ENCODE measurements around the gene ARHGEF39.
"Not testable (repeated sequence)": the region's sequence is repeated elsewhere in the genome, so short reads cannot be mapped to it uniquely, and the experiment has no call there.

The ARHGEF39 gene

DNA sequence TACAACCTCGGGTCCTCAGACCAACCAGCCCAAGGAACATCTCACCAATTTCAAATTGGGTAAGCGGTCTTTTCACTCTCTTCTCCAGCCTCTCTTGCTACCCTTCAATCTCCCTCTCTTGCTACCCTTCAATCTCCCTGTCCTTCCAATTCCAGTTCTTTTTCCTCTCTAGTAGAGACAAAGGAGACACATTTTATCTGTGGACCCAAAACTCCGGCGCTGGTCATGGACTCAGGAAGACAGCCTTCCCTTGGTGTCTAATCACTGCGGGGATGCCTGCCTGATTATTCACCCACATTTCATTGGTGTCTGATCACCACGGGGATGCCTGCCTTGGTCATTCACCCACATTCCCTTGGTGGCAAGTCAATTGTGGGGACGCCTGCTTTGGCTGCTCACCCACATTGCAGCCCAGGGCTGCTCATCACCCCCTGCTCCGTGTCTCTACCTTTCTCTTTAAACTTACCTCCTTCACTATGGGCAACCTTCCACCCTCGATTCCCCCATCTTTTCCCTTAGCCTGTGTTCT is 27.5 kb downstream of the ARHGEF39 start:
- not testable (repeated sequence) for H2BK5ac ChIP-seq (ENCODE audit: low read length); H3K56ac ChIP-seq (ENCODE audit: low read length); H3K4me2 ChIP-seq (ENCODE audit: low read length); H3K27ac ChIP-seq (ENCODE audit: low read depth, low read length); H3K18ac ChIP-seq (ENCODE audit: low read length); DNase-seq; H3K9ac ChIP-seq (ENCODE audit: low read length); H2BK15ac ChIP-seq (replicated peaks; ENCODE audit: low read depth); H4K5ac ChIP-seq (ENCODE audit: low read length); H3K36me3 ChIP-seq (ENCODE audit: control insufficient read depth, insufficient read depth, low read length); H3K4me3 ChIP-seq (ENCODE audit: low read length); H3K27me3 ChIP-seq (ENCODE audit: insufficient read depth, low read length, poor library complexity); H2AK5ac ChIP-seq (ENCODE audit: low read length); H3K79me2 ChIP-seq (ENCODE audit: control insufficient read depth, insufficient read depth, low read length); H3K23ac ChIP-seq (ENCODE audit: low read length); H3K4ac ChIP-seq (ENCODE audit: low read depth, low read length); H2BK120ac ChIP-seq (ENCODE audit: low read depth, low read length); H3K79me1 ChIP-seq (ENCODE audit: low read length); H3K4me1 ChIP-seq (ENCODE audit: control insufficient read depth, low read depth, low read length); H4K8ac ChIP-seq (ENCODE audit: low read depth, low read length)
- no CpG with 5 or more reads among the region's 9 CpGs for WGBS (ENCODE audit: extremely low coverage, insufficient coverage, low lambda C conversion rate)

GRCh38 chr9:35636877-35637246 is 28.1 kb downstream of the ARHGEF39 start:
- H3K4me3 ChIP-seq (ENCODE audit: low read length); H4K8ac ChIP-seq (ENCODE audit: low read depth, low read length); H3K27me3 ChIP-seq (ENCODE audit: insufficient read depth, low read length, poor library complexity); H3K23ac ChIP-seq (ENCODE audit: low read length); H3K79me2 ChIP-seq (ENCODE audit: control insufficient read depth, insufficient read depth, low read length); H3K4me1 ChIP-seq (ENCODE audit: control insufficient read depth, low read depth, low read length); H3K18ac ChIP-seq (ENCODE audit: low read length); H3K79me1 ChIP-seq (ENCODE audit: low read length); DNase-seq; H3K4ac ChIP-seq (ENCODE audit: low read depth, low read length); H2BK120ac ChIP-seq (ENCODE audit: low read depth, low read length); H3K4me2 ChIP-seq (ENCODE audit: low read length); H2BK15ac ChIP-seq (replicated peaks; ENCODE audit: low read depth); H3K9ac ChIP-seq (ENCODE audit: low read length); H2AK5ac ChIP-seq (ENCODE audit: low read length); H3K56ac ChIP-seq (ENCODE audit: low read length); H4K5ac ChIP-seq (ENCODE audit: low read length); H3K36me3 ChIP-seq (ENCODE audit: control insufficient read depth, insufficient read depth, low read length); H2BK5ac ChIP-seq (ENCODE audit: low read length); H3K27ac ChIP-seq (ENCODE audit: low read depth, low read length): not testable (repeated sequence)
- 100% methylated on average over 2 of the region's 6 CpGs for WGBS (ENCODE audit: extremely low coverage, insufficient coverage, low lambda C conversion rate)

DNA sequence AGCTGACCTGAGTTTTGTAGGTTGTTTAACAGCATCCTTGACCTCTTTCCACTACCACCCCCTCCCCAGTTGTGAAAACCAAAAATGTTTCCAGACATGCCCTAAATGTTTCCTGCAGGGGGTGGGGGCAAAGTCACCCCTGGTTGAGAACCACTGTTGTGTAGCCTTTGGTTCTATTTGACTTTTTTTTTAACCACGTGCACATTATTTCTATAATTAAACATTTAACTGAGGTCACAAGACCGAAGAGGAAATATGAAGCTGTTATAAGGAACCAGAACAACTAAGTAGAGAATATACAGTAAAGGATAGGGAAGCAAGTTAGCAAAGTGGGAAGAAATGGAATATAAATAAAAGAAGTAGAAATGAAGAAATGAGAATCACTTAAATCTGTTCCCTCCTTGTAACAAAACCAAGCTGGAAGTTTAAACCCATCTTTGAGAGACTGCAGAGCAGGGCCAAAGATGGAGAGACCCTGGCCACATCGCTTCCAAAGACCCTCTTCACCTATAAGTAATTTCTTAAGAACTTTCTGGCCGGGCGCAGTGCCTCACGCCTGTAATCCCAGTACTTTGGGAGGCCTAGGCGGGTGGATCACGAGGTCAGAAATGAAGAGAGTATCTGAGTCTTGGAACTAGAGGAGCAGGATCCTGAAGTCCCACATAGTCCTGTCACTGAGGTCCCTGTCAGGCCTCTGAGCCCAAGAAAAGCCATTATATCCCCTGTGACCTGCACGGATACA is 28.7 kb downstream of the ARHGEF39 start:
- H3K79me1 ChIP-seq (ENCODE audit: low read length), result no peaks in the 10 kb centered on the region

DNA sequence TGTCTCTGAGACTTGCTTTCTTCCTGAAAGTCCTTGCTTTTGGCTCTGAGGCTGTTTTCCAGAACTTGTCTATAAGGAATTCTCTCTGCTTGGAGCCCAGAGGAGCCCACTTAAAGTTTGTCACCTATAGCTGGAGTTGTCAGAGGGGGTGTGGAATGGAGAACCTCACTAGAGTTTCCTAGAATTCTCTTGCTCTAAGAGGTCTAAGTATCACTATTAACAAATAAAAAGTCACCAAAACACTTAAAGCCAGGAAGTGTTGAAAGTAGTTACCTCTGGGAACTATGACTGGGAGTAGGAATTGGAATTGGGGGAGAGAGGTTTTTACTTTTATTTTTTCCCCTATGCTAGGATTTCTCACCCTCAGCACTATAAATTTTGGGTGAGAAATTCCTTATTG is 29.3 kb downstream of the ARHGEF39 start:
- Histone ChIP-seq H4K5ac (ENCODE audit: low read length) (no peak overlapping the region), H3K36me3 (ENCODE audit: control insufficient read depth, insufficient read depth, low read length) (no peaks in the 10 kb centered on the region), H2BK5ac (ENCODE audit: low read length) (no peak overlapping the region), H4K8ac (ENCODE audit: low read depth, low read length) (no peak overlapping the region), H3K4me1 (ENCODE audit: control insufficient read depth, low read depth, low read length) (no peaks in the 10 kb centered on the region), H2BK15ac (replicated peaks; ENCODE audit: low read depth) (no peak overlapping the region), H3K9ac (ENCODE audit: low read length) (no peak overlapping the region), H3K27me3 (ENCODE audit: insufficient read depth, low read length, poor library complexity) (no peaks in the 10 kb centered on the region), H3K23ac (ENCODE audit: low read length) (no peak overlapping the region), H2BK120ac (ENCODE audit: low read depth, low read length) (no peak overlapping the region), H2AK5ac (ENCODE audit: low read length) (no peak overlapping the region), H3K18ac (ENCODE audit: low read length) (no peak overlapping the region), H3K4me3 (ENCODE audit: low read length) (no peak overlapping the region), H3K79me1 (ENCODE audit: low read length) (no peaks in the 10 kb centered on the region), H3K4ac (ENCODE audit: low read depth, low read length) (no peak overlapping the region), H3K79me2 (ENCODE audit: control insufficient read depth, insufficient read depth, low read length) (no peaks in the 10 kb centered on the region), H3K56ac (ENCODE audit: low read length) (no peak overlapping the region), H3K4me2 (ENCODE audit: low read length) (no peak overlapping the region), H3K27ac (ENCODE audit: low read depth, low read length) (no peak overlapping the region)
- DNase-seq, result no peak

More for the DNA sequence above, 28.7 kb downstream of the ARHGEF39 start:
- H3K4me2 ChIP-seq (ENCODE audit: low read length), result no peak overlapping the region
- H4K5ac ChIP-seq (ENCODE audit: low read length), result no peak overlapping the region
- no peak overlapping the region for H4K8ac ChIP-seq (ENCODE audit: low read depth, low read length)
- no peaks in the 10 kb centered on the region for H3K4me1 ChIP-seq (ENCODE audit: control insufficient read depth, low read depth, low read length)
- H3K56ac ChIP-seq (ENCODE audit: low read length), result no peak overlapping the region
- no peaks in the 10 kb centered on the region for H3K27me3 ChIP-seq (ENCODE audit: insufficient read depth, low read length, poor library complexity)
- H3K4ac ChIP-seq (ENCODE audit: low read depth, low read length), result no peak overlapping the region
- no peak overlapping the region for H2BK15ac ChIP-seq (replicated peaks; ENCODE audit: low read depth)
- H3K79me2 ChIP-seq (ENCODE audit: control insufficient read depth, insufficient read depth, low read length), result no peaks in the 10 kb centered on the region
- H3K9ac ChIP-seq (ENCODE audit: low read length), result no peak overlapping the region
- H3K23ac ChIP-seq (ENCODE audit: low read length), result no peak overlapping the region
- no peaks in the 10 kb centered on the region for H3K36me3 ChIP-seq (ENCODE audit: control insufficient read depth, insufficient read depth, low read length)
- H2AK5ac ChIP-seq (ENCODE audit: low read length), result no peak overlapping the region
- H2BK120ac ChIP-seq (ENCODE audit: low read depth, low read length), result no peak overlapping the region
- no peak overlapping the region for H3K18ac ChIP-seq (ENCODE audit: low read length)
- H2BK5ac ChIP-seq (ENCODE audit: low read length), result no peak overlapping the region
- DNase-seq, result no peak
- no peak overlapping the region for H3K4me3 ChIP-seq (ENCODE audit: low read length)
- H3K27ac ChIP-seq (ENCODE audit: low read depth, low read length), result no peak overlapping the region
- no CpG with 5 or more reads among the region's 9 CpGs for WGBS (ENCODE audit: extremely low coverage, insufficient coverage, low lambda C conversion rate)

DNA sequence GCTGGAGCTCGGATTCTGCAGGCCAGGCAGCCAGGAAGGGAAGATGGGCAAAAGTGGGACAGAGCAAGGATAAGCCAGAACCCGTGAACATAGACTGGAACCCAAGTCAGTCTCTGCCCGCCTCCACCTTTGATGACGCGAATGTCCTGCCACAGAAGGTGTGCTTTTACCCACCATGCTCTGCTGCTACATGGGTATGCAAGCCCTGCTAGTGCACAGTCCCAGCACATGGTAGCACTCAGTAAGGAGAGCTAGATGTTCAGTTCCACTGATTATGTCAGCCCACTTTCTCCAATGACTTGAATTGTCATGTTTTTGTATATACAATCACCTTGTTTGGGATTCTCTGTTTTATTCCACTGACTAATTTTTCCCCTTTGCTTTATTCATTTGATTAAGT is 35.4 kb downstream of the ARHGEF39 start:
- H3K4ac ChIP-seq (ENCODE audit: low read depth, low read length), result no peak overlapping the region
- H3K27ac ChIP-seq (ENCODE audit: low read depth, low read length), result no peak overlapping the region
- H3K23ac ChIP-seq (ENCODE audit: low read length), result no peak overlapping the region
- no peak overlapping the region for H3K56ac ChIP-seq (ENCODE audit: low read length)
- DNase-seq, result no peak
- no peaks in the 10 kb centered on the region for H3K79me1 ChIP-seq (ENCODE audit: low read length)
- WGBS (ENCODE audit: extremely low coverage, insufficient coverage, low lambda C conversion rate), result no CpG with 5 or more reads among the region's 5 CpGs
- H2AK5ac ChIP-seq (ENCODE audit: low read length), result no peak overlapping the region
- H2BK120ac ChIP-seq (ENCODE audit: low read depth, low read length), result no peak overlapping the region
- H2BK15ac ChIP-seq (replicated peaks; ENCODE audit: low read depth), result no peak overlapping the region
- no peak overlapping the region for H3K4me3 ChIP-seq (ENCODE audit: low read length)
- no peaks in the 10 kb centered on the region for H3K36me3 ChIP-seq (ENCODE audit: control insufficient read depth, insufficient read depth, low read length)
- H3K9ac ChIP-seq (ENCODE audit: low read length), result no peak overlapping the region
- H3K4me1 ChIP-seq (ENCODE audit: control insufficient read depth, low read depth, low read length), result no peaks in the 10 kb centered on the region
- H2BK5ac ChIP-seq (ENCODE audit: low read length), result no peak overlapping the region
- H3K79me2 ChIP-seq (ENCODE audit: control insufficient read depth, insufficient read depth, low read length), result no peaks in the 10 kb centered on the region
- no peak overlapping the region for H3K18ac ChIP-seq (ENCODE audit: low read length)
- no peak overlapping the region for H3K4me2 ChIP-seq (ENCODE audit: low read length)
- H3K27me3 ChIP-seq (ENCODE audit: insufficient read depth, low read length, poor library complexity), result no peaks in the 10 kb centered on the region
- H4K8ac ChIP-seq (ENCODE audit: low read depth, low read length), result no peak overlapping the region
- no peak overlapping the region for H4K5ac ChIP-seq (ENCODE audit: low read length)
